NOMO-1 treated with DMSO at 0.1 percent for 48 hours (cell line): ENCODE data around the gene FRY.
"Not testable (repeated sequence)": the region's sequence is repeated elsewhere in the genome, so short reads cannot be mapped to it uniquely, and the experiment has no call there.

ENCODE experiments used
- DNase-seq: peaks from one replicate; lab custom pipeline; 2025; ENCODE audit not compliant: unreplicated experiment; lab: John Stamatoyannopoulos, UW

Gene FRY

DNA sequence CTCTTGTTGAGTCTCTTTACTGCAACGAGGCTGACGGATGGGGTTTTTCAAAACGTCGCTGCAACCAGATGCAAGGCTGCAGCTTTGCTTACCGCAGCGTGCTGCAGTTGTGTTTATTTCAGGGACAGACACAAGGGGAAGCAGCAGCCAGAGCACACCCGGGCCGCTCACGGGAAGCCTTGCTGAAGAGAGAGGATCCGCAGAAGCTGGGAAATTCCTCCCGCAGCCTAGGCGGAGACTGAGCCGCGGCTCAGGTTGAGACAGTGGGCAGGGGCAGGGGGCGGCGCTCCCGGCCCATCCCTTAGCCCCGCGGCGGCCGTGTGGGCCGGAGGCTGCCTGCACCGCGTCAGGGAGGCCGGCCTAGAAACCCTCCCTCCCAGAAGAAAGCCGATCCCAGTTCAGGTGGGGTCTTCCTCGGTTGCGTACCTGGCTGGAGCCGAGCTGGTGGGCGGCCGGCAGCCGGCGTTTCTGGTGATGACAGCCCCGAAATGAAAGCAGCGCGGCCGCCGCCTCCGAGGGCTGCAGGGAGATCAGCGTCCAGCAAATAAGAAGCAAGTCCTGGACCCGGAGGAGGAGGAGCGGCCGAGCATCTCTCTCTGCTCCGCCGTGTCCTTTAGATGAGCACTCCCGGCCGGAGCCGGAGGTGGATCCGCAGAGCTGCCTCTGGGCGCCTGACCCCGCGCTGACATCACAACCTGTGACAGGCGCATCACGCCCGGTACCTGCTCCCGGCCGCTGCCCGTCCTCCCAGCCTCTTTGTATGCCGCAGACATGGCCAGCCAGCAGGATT lies at the start of gene FRY:
Gene FRY (plus strand): TSS at position 750 of the 790 bp plus-strand sequence. CDS start 22 bp downstream, at position 772.
- peak; percentile 89 for DNase-seq

DNA sequence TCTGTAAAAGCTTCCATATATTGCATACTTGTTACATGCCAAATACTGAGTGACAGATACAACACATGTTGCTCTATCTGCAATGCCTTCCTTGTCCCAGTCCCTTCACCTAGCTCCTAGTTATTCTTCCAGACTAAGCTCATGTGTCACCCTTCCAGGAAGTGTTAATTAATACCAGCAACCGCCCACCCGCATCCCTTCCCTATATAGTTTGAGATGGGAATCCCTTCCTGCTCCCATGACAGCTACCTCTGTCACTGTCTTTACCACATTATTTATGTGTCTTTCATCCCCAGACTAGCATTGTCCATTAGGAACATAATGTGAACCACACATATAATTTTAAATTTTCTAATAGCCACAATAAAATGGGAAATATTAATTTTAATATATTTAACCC lies 49.5 kb upstream of the FRY start:
- no peak for DNase-seq

DNA sequence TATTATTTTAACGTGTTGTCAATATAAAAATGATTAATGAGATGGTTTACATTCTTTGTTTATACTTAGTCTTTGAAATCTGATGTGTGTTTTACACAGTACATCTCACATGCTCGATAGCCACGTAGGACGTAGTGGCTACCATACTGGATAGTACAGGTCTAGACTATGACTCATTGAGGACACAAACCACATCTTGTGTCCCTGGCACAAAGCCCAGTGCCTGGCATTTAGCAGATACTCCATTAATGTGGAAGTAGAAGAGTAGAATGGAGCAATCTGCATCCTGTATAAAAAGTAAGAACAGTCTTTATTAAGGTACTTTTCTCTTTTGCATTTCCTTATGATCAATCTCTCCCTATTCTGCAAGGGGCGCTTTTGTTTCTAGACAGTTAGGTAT lies 49.0 kb upstream of the FRY start:
- peak; percentile 93 for DNase-seq

DNA sequence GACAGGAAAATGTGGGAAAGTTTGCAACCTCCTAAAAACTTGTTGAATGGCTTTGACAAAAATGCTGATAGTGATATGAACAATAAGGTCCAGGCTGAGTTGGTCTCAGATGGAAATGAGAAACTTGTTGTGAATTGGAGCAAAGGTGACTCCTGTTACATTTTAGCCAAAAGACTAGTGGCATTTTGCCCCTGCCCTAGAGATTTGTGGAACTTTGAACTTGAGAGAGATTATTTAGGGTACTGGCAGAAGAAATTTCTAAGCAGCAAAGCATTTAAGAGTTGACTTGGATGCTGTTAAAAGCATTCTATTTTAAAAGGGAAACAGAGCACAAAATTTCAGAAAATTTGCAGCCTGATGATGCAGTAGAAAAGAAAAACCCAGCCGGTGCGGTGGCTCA lies 47.9 kb upstream of the FRY start:
- DNase-seq, result not testable (repeated sequence)

DNA sequence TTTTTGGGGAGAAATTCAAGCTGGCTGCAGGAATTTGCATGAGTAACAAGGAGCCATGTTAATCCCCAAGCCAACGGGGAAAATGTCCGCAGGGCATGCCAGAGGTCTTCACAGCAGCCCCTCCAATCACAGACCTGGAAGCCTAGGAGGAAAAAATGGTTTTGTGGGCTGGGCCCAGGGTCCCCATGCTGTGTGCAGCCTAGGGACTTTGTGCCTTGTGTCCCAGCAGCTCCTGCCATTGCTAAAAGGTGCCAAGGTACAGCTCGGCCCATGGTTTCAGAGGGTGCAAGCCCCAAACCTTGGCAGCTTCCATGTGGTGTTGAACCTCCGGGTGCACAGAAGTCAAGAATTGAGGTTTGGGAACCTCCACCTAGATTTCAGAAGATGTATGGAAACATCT lies 47.2 kb upstream of the FRY start:
- DNase-seq, result not testable (repeated sequence)

DNA sequence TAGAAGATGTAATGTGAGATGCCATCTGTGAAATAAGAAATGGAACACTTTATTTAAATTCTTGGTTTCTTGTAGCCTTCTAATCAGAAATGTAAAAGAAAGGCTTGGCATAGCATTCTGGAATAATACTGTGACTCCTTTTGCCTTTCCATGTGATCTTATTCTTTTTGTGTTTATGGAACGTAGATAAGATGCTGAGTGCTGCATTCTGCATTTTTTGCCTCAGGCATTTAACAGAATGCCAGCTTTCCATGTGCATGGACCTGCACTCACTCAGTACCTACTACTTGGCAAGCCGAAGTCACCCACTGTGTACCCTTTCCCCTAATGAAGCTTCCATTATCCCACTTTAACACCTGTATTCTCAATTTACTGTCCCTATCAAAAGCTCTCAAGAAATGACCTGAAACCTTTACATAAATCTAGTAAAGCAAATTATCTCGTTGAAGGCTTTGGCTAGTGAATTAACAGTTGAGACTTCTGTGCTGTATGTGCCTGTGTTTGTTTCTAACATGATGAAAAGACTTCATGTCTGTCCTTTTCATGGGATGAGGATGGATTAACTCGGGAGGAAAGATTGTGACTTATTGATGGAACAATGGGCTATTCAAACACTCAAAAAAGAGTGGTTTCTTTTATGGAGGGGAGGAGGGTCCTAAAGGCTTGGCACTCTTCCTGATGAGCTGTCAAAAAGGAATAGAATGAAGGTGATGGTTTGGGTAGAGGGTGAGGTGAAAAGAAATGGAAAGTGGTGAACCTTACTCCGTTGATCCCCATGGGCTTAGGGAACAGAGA lies 44.7 kb upstream of the FRY start:
- no peak for DNase-seq

DNA sequence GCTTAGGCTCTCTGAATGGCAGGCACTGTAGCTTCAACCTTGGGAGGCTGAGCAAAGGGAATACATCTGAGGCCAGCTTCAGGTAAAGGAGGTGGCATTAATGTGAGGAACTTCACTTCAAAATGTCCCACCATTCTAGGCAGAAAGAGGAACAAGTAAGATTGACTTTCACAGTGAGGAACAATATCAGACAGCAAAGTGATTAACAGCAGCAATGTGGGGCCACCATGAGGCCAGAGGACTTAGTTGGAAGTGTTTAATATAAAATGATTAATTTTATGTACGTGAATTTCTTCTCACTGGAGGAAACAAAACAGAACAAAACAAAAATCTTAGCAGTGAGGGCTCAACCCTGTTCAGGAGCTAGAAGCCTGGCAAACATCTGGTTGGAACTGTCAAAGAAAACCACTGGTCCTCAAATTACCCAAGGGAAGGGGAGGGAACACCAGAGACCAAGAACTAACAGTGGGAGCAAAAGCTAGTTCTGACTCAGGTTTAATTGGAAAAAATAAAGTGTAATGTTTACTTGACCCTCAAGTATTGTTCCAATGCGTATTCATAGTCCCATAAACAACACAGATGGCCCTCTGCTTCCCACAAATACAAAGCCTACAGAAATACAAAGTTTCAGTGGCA lies 43.9 kb upstream of the FRY start:
- DNase-seq, result peak; percentile 91

DNA sequence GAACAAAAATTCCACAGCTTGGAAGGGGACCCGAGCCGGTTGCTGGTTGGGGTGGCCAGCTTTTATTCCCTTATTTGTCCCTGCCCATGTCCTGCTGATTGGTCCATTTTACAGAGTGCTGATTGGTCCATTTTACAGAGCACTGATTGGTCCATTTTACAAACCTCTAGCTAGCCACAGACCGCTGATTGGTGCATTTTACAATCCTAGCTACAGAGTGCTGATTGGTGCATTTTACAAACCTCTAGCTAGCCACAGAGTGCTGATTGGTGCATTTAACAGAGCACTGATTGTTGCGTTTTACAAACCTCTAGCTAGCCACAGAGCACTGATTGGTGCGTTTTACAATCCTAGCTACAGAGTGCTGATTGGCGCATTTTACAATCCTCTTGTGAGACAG lies 37.2 kb upstream of the FRY start:
- not testable (repeated sequence) for DNase-seq

DNA sequence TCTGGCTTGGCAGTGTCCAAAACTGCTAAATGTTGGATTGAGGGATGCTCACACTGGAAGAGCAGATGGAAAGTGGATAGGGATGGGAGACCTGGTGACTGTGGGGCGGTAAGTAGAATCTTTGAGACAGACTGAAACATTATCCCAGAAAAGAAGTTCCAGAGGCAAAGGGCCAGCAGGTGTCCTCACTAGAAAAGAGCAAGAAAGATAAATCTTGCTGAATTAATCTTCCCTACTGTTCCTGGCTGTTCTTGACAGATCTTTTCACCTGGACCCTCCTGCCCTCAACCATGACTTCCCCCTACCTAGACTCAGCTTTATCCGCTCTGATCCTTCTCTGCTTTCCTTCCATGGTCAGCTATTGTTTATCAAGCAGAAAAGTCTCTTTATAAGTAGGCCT lies 35.0 kb upstream of the FRY start:
- no peak for DNase-seq

DNA sequence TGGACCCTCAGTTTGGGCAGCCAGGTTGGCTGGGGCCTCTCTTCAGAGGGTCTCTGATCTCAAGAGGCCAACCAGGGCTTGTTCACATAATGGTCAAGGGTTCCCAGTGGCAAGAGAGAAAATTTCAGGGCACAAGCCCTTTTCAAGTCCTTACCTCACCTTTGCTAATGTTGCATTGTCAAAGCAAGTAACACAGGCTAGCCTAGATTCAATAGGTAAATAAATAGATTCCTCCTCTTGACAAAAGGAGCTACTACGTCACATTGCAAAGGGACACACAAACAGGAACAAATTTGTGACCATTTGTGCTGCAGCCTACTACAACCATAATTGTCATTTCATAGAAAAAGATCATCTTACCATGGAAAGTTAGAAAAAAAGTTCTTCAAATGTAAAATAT lies 33.9 kb upstream of the FRY start:
- no peak for DNase-seq

DNA sequence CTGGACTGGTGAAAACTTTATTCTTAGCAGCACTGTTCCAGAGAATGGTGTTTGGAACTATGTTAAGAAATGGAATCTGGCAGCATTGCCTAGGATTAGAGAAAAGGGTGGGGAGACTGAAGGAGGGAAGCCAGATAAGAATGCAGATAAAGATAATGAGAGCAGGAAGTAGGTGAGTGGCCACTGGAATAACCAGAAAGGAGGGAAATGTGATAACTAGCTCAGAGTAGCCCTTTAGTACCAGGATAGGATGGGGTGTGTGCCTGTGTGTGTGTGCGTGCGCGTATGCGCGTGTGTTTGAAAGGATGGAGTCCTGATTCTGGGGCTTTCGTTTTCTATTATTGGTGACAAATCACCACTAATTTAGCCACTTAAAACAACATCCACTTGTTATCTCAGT lies 33.4 kb upstream of the FRY start:
- DNase-seq, result no peak

DNA sequence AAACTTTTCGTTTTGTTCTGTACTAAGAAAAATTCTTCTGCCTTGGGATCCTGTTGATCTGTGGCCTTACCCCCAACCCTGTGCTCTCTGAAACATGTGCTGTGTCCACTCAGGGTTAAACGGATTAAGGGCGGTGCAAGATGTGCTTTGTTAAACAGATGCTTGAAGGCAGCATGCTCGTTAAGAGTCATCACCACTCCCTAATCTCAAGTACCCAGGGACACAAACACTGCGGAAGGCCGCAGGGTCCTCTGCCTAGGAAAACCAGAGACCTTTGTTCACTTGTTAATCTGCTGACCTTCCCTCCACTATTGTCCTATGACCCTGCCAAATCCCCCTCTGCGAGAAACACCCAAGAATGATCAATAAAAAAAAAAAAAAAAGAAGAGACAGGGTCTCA lies 30.8 kb upstream of the FRY start:
- not testable (repeated sequence) for DNase-seq

DNA sequence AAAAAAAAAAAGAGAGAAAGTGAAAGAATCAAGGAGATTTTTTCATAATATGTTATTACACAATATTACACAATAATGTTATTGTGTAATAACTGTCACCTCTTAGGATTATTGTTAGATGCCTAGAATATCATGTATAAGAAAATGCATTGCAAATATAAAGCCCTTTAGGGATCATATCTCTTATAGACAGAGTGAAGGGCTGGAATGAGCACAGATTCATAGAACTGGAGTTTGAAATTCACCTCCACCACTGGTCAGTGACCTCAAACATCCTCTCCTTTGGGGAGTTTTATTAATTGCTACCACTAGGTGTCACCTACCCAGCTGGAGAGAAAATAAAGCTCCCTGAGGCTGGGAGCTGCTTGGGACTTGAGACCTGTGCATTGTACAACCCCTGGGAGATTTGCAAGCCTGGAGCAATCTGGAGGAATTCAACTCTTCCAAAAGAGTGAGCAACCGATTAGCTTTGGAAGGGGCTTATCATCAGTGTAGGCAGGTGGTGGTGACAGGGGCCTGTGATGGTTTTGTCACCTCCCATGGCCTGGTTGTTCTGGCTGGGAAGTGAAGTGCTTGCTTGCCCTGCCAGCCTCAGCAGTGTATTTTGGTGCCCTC lies 30.3 kb upstream of the FRY start:
- DNase-seq, result peak; percentile 87

DNA sequence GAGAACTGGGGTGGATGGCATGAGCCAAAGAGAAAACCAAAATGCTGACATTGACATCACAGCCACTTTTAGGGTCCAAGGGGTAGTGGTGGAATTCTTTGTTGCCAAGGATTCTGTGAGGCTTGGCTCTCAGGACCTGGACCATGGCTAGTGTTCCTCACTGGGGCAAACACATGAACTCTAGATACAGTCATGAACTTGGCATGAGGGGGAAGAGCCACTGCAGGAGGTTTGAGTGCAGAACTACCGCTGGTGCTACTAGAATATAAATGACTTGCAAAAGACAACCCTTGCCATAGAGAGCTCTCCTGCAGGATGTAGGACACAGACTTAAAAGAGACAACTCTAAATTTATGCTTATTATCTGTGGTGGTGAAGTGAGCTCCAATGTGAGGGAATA lies 29.8 kb upstream of the FRY start:
- DNase-seq, result peak; percentile 12

DNA sequence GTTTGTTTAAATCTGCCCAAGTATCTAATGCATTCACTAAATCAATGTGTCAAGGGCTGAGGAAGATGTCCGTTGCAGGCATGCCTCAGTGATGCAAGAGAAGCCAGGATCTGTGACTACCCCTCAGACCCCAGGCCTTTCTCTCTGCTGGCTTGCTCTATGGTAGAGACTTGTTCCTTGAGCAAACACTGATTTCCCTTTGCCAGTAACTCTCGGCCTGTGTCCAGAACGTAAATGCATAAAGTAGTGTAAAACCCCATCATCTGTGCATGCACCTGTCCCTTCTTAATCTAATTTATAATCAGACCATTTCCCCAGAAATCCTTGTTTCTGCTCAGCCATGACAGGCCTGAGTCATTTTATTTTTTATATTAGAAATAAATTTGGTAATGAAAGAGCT lies 28.7 kb upstream of the FRY start:
- peak; percentile 9 for DNase-seq

DNA sequence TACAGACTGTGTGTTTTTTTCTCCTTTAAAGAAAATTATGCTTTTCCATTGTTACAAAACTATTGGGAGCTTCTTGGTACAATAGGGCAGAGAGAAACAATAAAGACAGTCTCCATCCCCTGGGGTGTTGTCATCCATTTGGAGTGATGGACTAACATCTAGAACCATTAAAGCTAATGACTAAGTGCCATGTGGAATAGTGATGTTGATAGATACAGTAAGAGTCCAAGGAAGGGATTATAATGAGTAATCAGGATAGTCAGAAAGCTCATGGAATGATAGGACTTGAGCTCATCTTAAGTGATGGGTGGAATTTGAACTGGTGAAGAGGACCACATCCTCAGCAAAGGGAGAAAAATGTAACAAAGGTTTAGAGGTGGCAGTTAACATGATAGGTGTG lies 24.1 kb upstream of the FRY start:
- DNase-seq, result no peak

DNA sequence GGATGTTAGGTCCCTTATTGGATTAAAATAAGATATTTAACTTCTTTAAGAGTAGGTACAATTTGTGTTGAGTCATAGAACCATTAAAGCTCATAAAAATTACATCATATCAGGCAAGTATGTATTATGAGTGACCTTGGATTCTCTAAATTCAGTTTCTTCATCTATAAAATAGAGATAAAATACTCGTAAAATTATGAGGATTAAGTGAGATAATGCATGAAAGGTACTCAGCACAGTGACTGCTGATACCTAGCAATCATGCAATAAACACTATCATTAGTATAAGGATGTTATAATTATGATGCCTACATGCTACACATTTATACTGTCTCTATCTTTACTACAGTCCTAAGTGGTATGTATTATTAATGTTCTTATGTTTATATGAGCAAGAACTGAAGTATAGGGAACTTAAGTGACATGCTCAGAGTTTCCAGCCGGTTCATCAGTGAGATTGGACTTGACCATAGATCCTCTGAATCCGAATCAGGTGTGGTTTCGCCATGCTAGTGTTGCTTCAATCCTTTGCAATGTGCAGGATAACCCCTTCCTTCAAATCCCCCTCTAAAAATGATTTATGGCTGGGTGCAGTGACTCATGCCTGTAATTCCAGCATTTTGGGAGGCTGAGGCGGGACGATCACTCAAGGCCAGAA lies 22.9 kb upstream of the FRY start:
- peak; percentile 40 for DNase-seq

DNA sequence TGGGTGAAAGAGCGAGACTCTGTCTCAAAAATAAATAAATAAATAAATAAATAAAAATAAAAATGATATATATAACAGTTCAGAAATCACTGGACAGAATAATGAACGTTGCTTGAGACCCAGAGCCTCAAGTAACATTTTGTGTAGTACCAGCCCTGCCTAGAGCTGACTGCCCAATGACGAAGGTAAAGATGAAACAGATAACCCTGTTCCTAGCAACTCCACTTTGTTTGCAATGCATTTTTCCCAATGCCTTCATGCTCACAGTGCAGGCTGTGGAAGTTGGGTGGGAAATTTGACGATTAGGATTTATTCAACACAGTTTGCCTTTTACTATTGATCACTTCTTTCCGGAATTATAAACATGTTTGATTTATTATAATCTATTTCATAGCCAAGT lies 22.2 kb upstream of the FRY start:
- no peak for DNase-seq

DNA sequence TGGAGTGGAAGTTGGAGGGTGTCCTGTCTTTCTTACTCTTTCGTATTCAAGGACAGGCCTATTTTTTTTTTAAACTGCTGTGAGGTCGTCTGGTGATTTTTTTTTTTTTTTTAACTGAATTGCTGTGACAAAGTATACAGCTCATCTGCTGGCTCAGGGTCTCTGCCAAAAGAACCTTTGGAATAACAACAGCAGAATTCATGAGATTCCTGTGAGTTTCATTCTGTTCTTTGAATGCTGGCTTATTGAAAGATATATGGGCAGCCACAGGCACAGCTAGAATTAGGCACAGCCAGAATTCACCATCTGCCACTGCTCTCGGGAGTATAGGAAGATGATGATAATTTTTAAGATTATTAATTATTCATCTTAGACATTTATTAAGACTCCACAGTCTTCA lies 21.4 kb upstream of the FRY start:
- DNase-seq, result no peak

DNA sequence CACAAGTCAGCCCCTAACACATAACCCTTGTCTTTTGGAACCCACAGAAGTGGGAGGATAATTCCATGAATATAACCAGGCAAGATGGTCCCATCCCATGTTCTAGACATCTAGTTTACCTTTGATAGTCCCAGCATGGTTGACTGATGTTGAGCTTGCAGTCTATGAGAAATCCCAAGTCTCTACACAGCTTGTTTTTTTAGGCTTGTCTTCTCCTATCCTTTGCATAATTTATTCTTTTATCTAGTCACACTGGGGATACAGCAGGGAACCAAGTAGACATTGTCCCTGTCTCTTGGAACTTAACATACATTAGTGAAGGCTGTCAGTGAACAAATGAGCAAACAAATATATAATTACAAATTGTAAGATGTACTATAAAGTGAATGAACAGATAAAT lies 19.6 kb upstream of the FRY start:
- no peak for DNase-seq

DNA sequence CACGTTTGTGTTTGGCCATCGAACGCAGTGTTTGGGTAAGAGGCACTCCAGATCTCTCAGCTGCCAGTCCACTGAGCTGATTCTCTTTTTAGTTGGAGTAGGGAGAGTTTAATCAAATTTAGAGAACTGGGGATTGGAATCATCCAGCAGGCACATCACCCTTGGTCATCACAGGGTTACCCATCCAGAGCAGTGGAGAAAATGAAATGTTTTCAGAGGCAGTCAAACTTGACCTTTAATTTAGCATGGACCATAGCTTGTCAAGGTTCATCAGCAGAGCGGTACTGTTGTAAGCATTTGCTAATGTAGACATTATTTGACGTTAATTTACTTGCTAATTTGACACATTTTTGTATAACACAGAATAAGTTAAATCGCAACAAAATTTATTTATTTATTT lies 18.4 kb upstream of the FRY start:
- no peak for DNase-seq
